HT1080 (cell line): ENCODE results near the gene MERTK. TPM values are rescaled to one million over a fixed set of nuclear protein-coding genes. Genes with fewer than 3 reads are reported as not detected.
"Not testable (repeated sequence)": the region's sequence is repeated elsewhere in the genome, so short reads cannot be mapped to it uniquely, and the experiment has no call there.

Experiments
- DNase-seq: peaks from one replicate; pipeline ENCODE4 v3.0.0-alpha.2; 2015; ENCODE audit warnings: low read depth
- total RNA-seq: library from RNA; depleted of rRNA; stranded (reverse); fragments of >200 nt; shearing (Covaris generic); gene quantifications from 2 replicates; pipeline ENCODE4 v1.2.3, GENCODE V29; 2014

MERTK gene
- total RNA-seq, 1 experiment from 2014 or later = 3.2 TPM

- no peak for DNase-seq
Measured at GRCh38 chr2:111944531-111945210, 46.3 kb downstream of the MERTK start.

- DNase-seq = no peak
Measured at GRCh38 chr2:111945444-111946293, 47.3 kb downstream of the MERTK start.

- DNase-seq = peak; percentile 87
Measured at GRCh38 chr2:111946294-111947114, 48.1 kb downstream of the MERTK start.

- DNase-seq = no peak
Measured at GRCh38 chr2:111947219-111947618, 48.8 kb downstream of the MERTK start.

GRCh38 chr2:111948832-111949231 lies 50.4 kb downstream of the MERTK start:
- no peak for DNase-seq

- no peak for DNase-seq
Measured at GRCh38 chr2:111950236-111950635, 51.8 kb downstream of the MERTK start.

- DNase-seq = no peak
Measured at GRCh38 chr2:111951486-111951885, 53.1 kb downstream of the MERTK start.

- no peak for DNase-seq
Measured at GRCh38 chr2:111952871-111953452, 54.6 kb downstream of the MERTK start.

GRCh38 chr2:111954602-111955332 lies 56.4 kb downstream of the MERTK start:
- no peak for DNase-seq

GRCh38 chr2:111957872-111958354 lies 59.5 kb downstream of the MERTK start:
- DNase-seq = no peak

- no peak for DNase-seq
Measured at GRCh38 chr2:111958901-111959300, 60.5 kb downstream of the MERTK start.

GRCh38 chr2:111961663-111962062 lies 63.3 kb downstream of the MERTK start:
- no peak for DNase-seq

GRCh38 chr2:111963086-111963485 lies 64.7 kb downstream of the MERTK start:
- DNase-seq = not testable (repeated sequence)

- not testable (repeated sequence) for DNase-seq
Measured at GRCh38 chr2:111963508-111963907, 65.1 kb downstream of the MERTK start.

GRCh38 chr2:111965062-111965461 lies 66.7 kb downstream of the MERTK start:
- no peak for DNase-seq

- no peak for DNase-seq
Measured at GRCh38 chr2:111966241-111966640, 67.8 kb downstream of the MERTK start.

- DNase-seq = no peak
Measured at GRCh38 chr2:111967018-111967417, 68.6 kb downstream of the MERTK start.

- DNase-seq = no peak
Measured at GRCh38 chr2:111970453-111970852, 72.0 kb downstream of the MERTK start.

- no peak for DNase-seq
Measured at GRCh38 chr2:111972955-111973565, 74.7 kb downstream of the MERTK start.

- DNase-seq = no peak
Measured at GRCh38 chr2:111973701-111974100, 75.3 kb downstream of the MERTK start.
